ENCODE data around the gene DOK4. TPM values are rescaled to one million over a fixed set of nuclear protein-coding genes. Genes with fewer than 3 reads are reported as not detected.

Gene DOK4
- total and polyA plus RNA-seq, 2 of the 8 experiments (the other 6 are each of a cell fraction or from before 2014, with no cell fraction given): 24.0 to 28.9 TPM

- TF ChIP-seq SUZ12 (IDR thresholded peaks at IDR 0.05; ENCODE audit: low read length) (no peak), BACH1 (IDR thresholded peaks at IDR 0.05; ENCODE audit: low read length) (no peak), KDM4A (IDR thresholded peaks at IDR 0.05; ENCODE audit: low read depth, low read length, severe bottlenecking) (no peak), TAF7 (optimal IDR thresholded peaks at IDR 0.05; ENCODE audit: borderline replicate concordance, low read depth, low read length) (no peak), POLR2A (IDR thresholded peaks at IDR 0.05; ENCODE audit: control extremely low read depth in 1 of 2, low read depth in 2 of 2, low read length in 2 of 2) (no peak), POLR2AphosphoS5 (IDR thresholded peaks at IDR 0.05; ENCODE audit: low read depth, low read length) (no peak), KDM1A (IDR thresholded peaks at IDR 0.05; ENCODE audit: borderline replicate concordance, low read length) (no peak)
These were observed 61.7 kb downstream of the DOK4 start (continued) for GRCh38 chr16:57424583-57424982.

Measured in H1 (cell line).